OCI-LY7 (cell line): ENCODE results near the gene LILRB5. TPM values are rescaled to one million over a fixed set of nuclear protein-coding genes. Genes with fewer than 3 reads are reported as not detected.

ENCODE experiments used
- Bru-seq: library from RNA; stranded (reverse); fragments of 400-500 nt; gene quantifications from one replicate; lab custom pipeline; 2021; lab: Mats Ljungman, UMichigan
- BruChase-seq, 2 experiments: library from RNA; stranded (reverse); fragments of 400-500 nt; gene quantifications; one replicate each; lab custom pipeline; 2021; lab: Mats Ljungman, UMichigan
- BruUV-seq: library from RNA; stranded (reverse); fragments of 400-500 nt; replicated peaks from 2 replicates; lab custom pipeline; 2021; lab: Mats Ljungman, UMichigan
- CTCF ChIA-PET: fragments of 300-600 bp; sonication (Branson Sonifier 250); formaldehyde crosslinking; loops from one replicate; lab custom pipeline; 2022; ENCODE audit warnings: antibody characterized with exemption; ENCODE audit not compliant: unreplicated experiment; lab: Charles Lee
- POLR2A ChIA-PET: fragments of 300-600 bp; sonication (Branson Sonifier 250); formaldehyde crosslinking; loops from one replicate; lab custom pipeline; 2022; ENCODE audit warnings: antibody characterized with exemption; lab: Charles Lee
- DNase-seq: peaks from one replicate; pipeline ENCODE4 v3.0.0-alpha.2; 2015; ENCODE audit warnings: low spot score
- H2AFZ ChIP-seq: fragments of 200-600 bp; sonication (generic), shearing (Covaris generic); 2 replicates; pipeline ENCODE4 v1.6.1; 2014; ENCODE audit warnings: mild to moderate bottlenecking, antibody characterized with exemption, low read length, moderate library complexity
- H3K27ac ChIP-seq: fragments of 200-600 bp; sonication (generic); 2 replicates; pipeline ENCODE4 v1.5.1; 2014; ENCODE audit warnings: mixed run types, low read depth, mild to moderate bottlenecking, moderate library complexity, low read length, inconsistent platforms; ENCODE audit not compliant: poor library complexity, severe bottlenecking
- H3K36me3 ChIP-seq: fragments of 200-600 bp; sonication (generic); 2 replicates; pipeline ENCODE4 v1.6.1; 2014; ENCODE audit warnings: mild to moderate bottlenecking, antibody characterized with exemption, low read length, moderate library complexity, mixed read lengths; ENCODE audit not compliant: insufficient read depth
- H3K4me1 ChIP-seq: fragments of 200-600 bp; sonication (generic); 2 replicates; pipeline ENCODE4 v1.5.1; 2014; ENCODE audit warnings: mild to moderate bottlenecking, low read length; ENCODE audit not compliant: insufficient read depth, poor library complexity, severe bottlenecking
- H3K4me2 ChIP-seq: fragments of 200-600 bp; sonication (generic); 2 replicates; pipeline ENCODE4 v1.6.1; 2014; ENCODE audit warnings: mild to moderate bottlenecking, low read length
- H3K4me3 ChIP-seq: fragments of 200-600 bp; sonication (generic); 2 replicates; pipeline ENCODE4 v1.5.1; 2014; ENCODE audit warnings: mild to moderate bottlenecking, low read depth, low read length; ENCODE audit not compliant: poor library complexity, severe bottlenecking
- H3K79me2 ChIP-seq: fragments of 200-600 bp; sonication (generic); 2 replicates; pipeline ENCODE4 v1.6.1; 2016; ENCODE audit warnings: low read depth, mild to moderate bottlenecking, low read length, moderate library complexity, mixed read lengths; ENCODE audit not compliant: insufficient read depth
- H3K9me2 ChIP-seq: fragments of 200-600 bp; sonication (generic); 2 replicates; pipeline ENCODE4 v1.6.1; 2016; ENCODE audit warnings: mild to moderate bottlenecking, low read length, mixed read lengths; ENCODE audit not compliant: insufficient read depth
- H3K9me3 ChIP-seq: fragments of 200-600 bp; sonication (generic); 2 replicates; pipeline ENCODE4 v1.6.1; 2014; ENCODE audit warnings: mild to moderate bottlenecking, mixed run types, low read length, mixed read lengths
- H4K20me1 ChIP-seq: fragments of 200-600 bp; sonication (generic); 2 replicates; pipeline ENCODE4 v1.6.1; 2014; ENCODE audit warnings: mild to moderate bottlenecking, antibody characterized with exemption, low read length, moderate library complexity, mixed read lengths; ENCODE audit not compliant: insufficient read depth
- CTCF ChIP-seq: fragments of 200-600 bp; sonication (generic); conservative IDR thresholded peaks from 2 replicates; pipeline ENCODE4 v1.5.1; 2014; ENCODE audit warnings: mild to moderate bottlenecking, antibody characterized with exemption, low read length, moderate library complexity, mixed read lengths
- EZH2phosphoT487 ChIP-seq: fragments of 200-600 bp; sonication (generic); IDR thresholded peaks from 2 replicates; pipeline ENCODE4 v1.6.1; 2018; ENCODE audit warnings: low read depth, borderline replicate concordance, mild to moderate bottlenecking, mixed run types, antibody characterized with exemption, low read length, moderate library complexity, mixed read lengths
- intact Hi-C: fragments of 100-400 bp; cut with micrococcal nuclease; formaldehyde crosslinking; loops from one replicate; pipeline ENCODE4 v1.10.0; 2022; ENCODE audit not compliant: unreplicated experiment
- long read RNA-seq: library from polyadenylated mRNA; stranded (forward); transcript quantifications from one replicate; pipeline ENCODE4 v2.0.0, GENCODE V29; 2022
- total RNA-seq, 2 experiments: library from RNA; depleted of rRNA in 1 of 2; stranded (reverse); fragments of >200 nt in 1 of 2; shearing (Covaris generic) in 1 of 2; gene quantifications; 2 replicates each; pipeline ENCODE4 v1.2.3, GENCODE V29; 2014 to 2022

LILRB5 gene
- total RNA-seq (2014; rRNA removed; shearing (Covaris generic)) (not detected in 2 replicates), total RNA-seq (2022) (not detected in 2 replicates), Bru-seq, nascent RNA (not detected), BruChase-seq, experiment 1, labeled RNA remaining after a 6-hour chase (not detected), BruChase-seq, experiment 2, labeled RNA remaining after a 2-hour chase (not detected)
- long read RNA-seq = 0 reads

GRCh38 chr19:54257116-54257480, at the start of gene LILRB5:
LILRB5 (minus strand) TSS chr19:54257273; CDS start chr19:54257193, 80 bp downstream.
- intact Hi-C loops = no loop called here
- H3K79me2 ChIP-seq = no peaks in the 10 kb centered on the region

GRCh38 chr19:54305141-54305540, 48.1 kb upstream of the LILRB5 start:
- H3K9me3 ChIP-seq = no peaks in the 10 kb centered on the region
- intact Hi-C loops = no loop called here
- H3K4me1 ChIP-seq = no peaks in the 10 kb centered on the region
- CTCF ChIA-PET = no interaction called here
- no peaks in the 10 kb centered on the region for H3K36me3 ChIP-seq
- H2AFZ ChIP-seq = no peak overlapping the region
- H4K20me1 ChIP-seq = no peaks in the 10 kb centered on the region
- H3K79me2 ChIP-seq = no peaks in the 10 kb centered on the region
- POLR2A ChIA-PET = no interaction called here
- H3K4me2 ChIP-seq = no peak overlapping the region
- no peak for DNase-seq
- no peak overlapping the region for H3K27ac ChIP-seq
- H3K9me2 ChIP-seq = no peaks in the 10 kb centered on the region
- no peak overlapping the region for H3K4me3 ChIP-seq
- no TSS peak for BruUV-seq
- no peak for TF ChIP-seq EZH2phosphoT487
- no peak for TF ChIP-seq CTCF

More at GRCh38 chr19:54257116-54257480, at the start of gene LILRB5:
- Histone ChIP-seq H2AFZ (no peak within 1 kb of the TSS), H4K20me1 (no peaks in the 10 kb centered on the region), H3K4me1 (no peaks in the 10 kb centered on the region), H3K27ac (no peak within 1 kb of the TSS), H3K4me2 (no peak within 1 kb of the TSS), H3K36me3 (no peaks in the 10 kb centered on the region), H3K4me3 (no peak within 1 kb of the TSS), H3K9me3 (no peaks in the 10 kb centered on the region), H3K9me2 (no peaks in the 10 kb centered on the region)
- TF ChIP-seq CTCF (no peak), EZH2phosphoT487 (no peak)
- BruUV-seq = no TSS peak
- POLR2A ChIA-PET = no interaction called here
- DNase-seq = no peak
- CTCF ChIA-PET = interaction anchor here (0.8 kb wide), 1 partner anchor 25 kb away, joined by 3 read pairs; no protein-coding TSS in a partner anchor

- intact Hi-C loops = no loop called here
- Histone ChIP-seq H3K4me1 (no peaks in the 10 kb centered on the region), H3K27ac (no peak overlapping the region), H3K36me3 (no peaks in the 10 kb centered on the region), H4K20me1 (no peaks in the 10 kb centered on the region), H3K4me3 (no peak overlapping the region), H2AFZ (no peak overlapping the region), H3K4me2 (no peak overlapping the region), H3K9me3 (no peaks in the 10 kb centered on the region), H3K79me2 (no peaks in the 10 kb centered on the region), H3K9me2 (no peaks in the 10 kb centered on the region)
- no peak for DNase-seq
- TF ChIP-seq CTCF (no peak), EZH2phosphoT487 (no peak)
- CTCF ChIA-PET = no interaction called here
- BruUV-seq = no TSS peak
- POLR2A ChIA-PET = no interaction called here
Measured at GRCh38 chr19:54302257-54302656, 45.2 kb upstream of the LILRB5 start.
